NCI-H146 treated with DMSO at 0.1 percent for 48 hours (cell line): ENCODE measurements around the gene TPRA1.
A peak's percentile ranks its signal among the peaks of the same experiment; 100 is the strongest.

ENCODE experiments used
- DNase-seq: peaks from one replicate; lab custom pipeline; 2025; ENCODE audit not compliant: unreplicated experiment; lab: John Stamatoyannopoulos, UW

TPRA1 gene

GRCh38 chr3:127566833-127567232 lies 23.7 kb downstream of the TPRA1 start:
- DNase-seq = no peak

GRCh38 chr3:127565711-127566110 lies 24.8 kb downstream of the TPRA1 start:
- no peak for DNase-seq

GRCh38 chr3:127560051-127560787 lies 30.3 kb downstream of the TPRA1 start:
- no peak for DNase-seq

GRCh38 chr3:127556565-127556964 lies 34.0 kb downstream of the TPRA1 start:
- no peak for DNase-seq

- no peak for DNase-seq
Observed at GRCh38 chr3:127555108-127555507, 35.4 kb downstream of the TPRA1 start.

GRCh38 chr3:127552038-127552437 lies 38.5 kb downstream of the TPRA1 start:
- no peak for DNase-seq

GRCh38 chr3:127551178-127551577 lies 39.4 kb downstream of the TPRA1 start:
- DNase-seq = peak; percentile 93

- DNase-seq = no peak
Observed at GRCh38 chr3:127550468-127551157, 39.9 kb downstream of the TPRA1 start.

- no peak for DNase-seq
Observed at GRCh38 chr3:127549826-127550467, 40.6 kb downstream of the TPRA1 start.

- peak; percentile 73 for DNase-seq
Observed at GRCh38 chr3:127547761-127548605, 42.5 kb downstream of the TPRA1 start.

- DNase-seq = no peak
Observed at GRCh38 chr3:127546970-127547733, 43.4 kb downstream of the TPRA1 start.

GRCh38 chr3:127546554-127546953 lies 44.0 kb downstream of the TPRA1 start:
- DNase-seq = no peak

GRCh38 chr3:127545711-127546457 lies 44.6 kb downstream of the TPRA1 start:
- DNase-seq = no peak

- DNase-seq = no peak
Observed at GRCh38 chr3:127545216-127545615, 45.3 kb downstream of the TPRA1 start.

- DNase-seq = no peak
Observed at GRCh38 chr3:127544803-127545201, 45.7 kb downstream of the TPRA1 start.

- peak; percentile 71 for DNase-seq
Observed at GRCh38 chr3:127544192-127544802, 46.2 kb downstream of the TPRA1 start.

GRCh38 chr3:127543441-127543840 lies 47.1 kb downstream of the TPRA1 start:
- no peak for DNase-seq

GRCh38 chr3:127542441-127542952 lies 48.0 kb downstream of the TPRA1 start:
- DNase-seq = peak; percentile 64

- DNase-seq = no peak
Observed at GRCh38 chr3:127541320-127541719, 49.2 kb downstream of the TPRA1 start.
